ENCODE data around the gene HOXA6. TPM values are rescaled to one million over a fixed set of nuclear protein-coding genes. Genes with fewer than 3 reads are reported as not detected.
A peak's percentile ranks its signal among the peaks of the same experiment; 100 is the strongest.

The HOXA6 gene
- total RNA-seq, 1 experiment from 2014 or later = 12.7 TPM

- ChIA-PET CTCF (interaction anchor here (0.6 to 2.4 kb wide), 37 partner anchors 10 to 900 kb away, joined by 3 to 49 read pairs (median 4); partner anchors contain the start of genes HIBADH and HOXA11), POLR2A (interaction anchor here (1.0 to 1.4 kb wide), 3 partner anchors 14 to 578 kb away, joined by 3 to 5 read pairs (median 3); no protein-coding TSS in a partner anchor), RAD21 (ENCODE audit: low non-redundant PET in 1 of 2, low total read pairs in 2 of 2, uncharacterized antibody in 2 of 2, unreplicated experiment in 2 of 2) (interaction anchor here (0.5 to 1.6 kb wide), 11 partner anchors 12 to 984 kb away, joined by 3 to 7 read pairs (median 3); partner anchors contain the start of gene HOXA11 (in 1 of the 2))
- no peak overlapping the region for H3K4me3 ChIP-seq (replicated peaks in 1 of 2; ENCODE audit: low read depth in 1 of 2, low read length in 2 of 2)
- no TSS peak for BruUV-seq (replicated peaks)
- no peaks in the 10 kb centered on the region for H3K79me2 ChIP-seq (ENCODE audit: insufficient read depth, low read length)
- H4K20me1 ChIP-seq (ENCODE audit: insufficient read depth) = no peaks in the 10 kb centered on the region
- no peaks in the 10 kb centered on the region for H3K9me2 ChIP-seq (ENCODE audit: insufficient read depth)
- no peaks in the 10 kb centered on the region for H3K9me3 ChIP-seq (ENCODE audit: control insufficient read depth in 1 of 2, insufficient read depth in 1 of 2, low read depth in 1 of 2, low read length in 2 of 2)
- H3K4me1 ChIP-seq (ENCODE audit: control insufficient read depth in 1 of 2, insufficient read depth in 2 of 2, low read length in 2 of 2) = peaks cover 0 to 21% of the 10 kb centered on the region in 2 experiments; a peak in 3 of 4 replicates
- TF ChIP-seq SRF (IDR thresholded peaks at IDR 0.05; ENCODE audit: low read depth) (no peak), SIN3A (IDR thresholded peaks at IDR 0.05; ENCODE audit: low read depth) (no peak), CTCF (IDR thresholded peaks at IDR 0.05 in 2 of 3, conservative IDR thresholded peaks at IDR 0.05 in 1 of 3; ENCODE audit: borderline replicate concordance in 1 of 3, insufficient read depth in 1 of 3, low read depth in 2 of 3, low read length in 2 of 3) (peak; percentile 62 to 87 (median 79)), CBX3 (IDR thresholded peaks at IDR 0.05; ENCODE audit: low read depth) (no peak), RAD21 (IDR thresholded peaks at IDR 0.05; ENCODE audit: low read depth) (peak; percentile 92)
- ATAC-seq (no peak), DNase-seq (ENCODE audit: low read depth, low spot score) (no peak)
- intact Hi-C loops (cut with micrococcal nuclease) = loop anchor here (1.0 to 10.0 kb wide), 9 partner anchors 380 to 1428 kb away; partner anchors contain the start of gene TAX1BP1
- H3K27ac ChIP-seq (ENCODE audit: low read depth, low read length) = no peak overlapping the region
- H3K9ac ChIP-seq (ENCODE audit: low read length) = no peak overlapping the region
- no peaks in the 10 kb centered on the region for H3K27me3 ChIP-seq (ENCODE audit: insufficient read depth, low read length)
- H3K36me3 ChIP-seq (ENCODE audit: control insufficient read depth in 1 of 2, insufficient read depth in 2 of 2, low read length in 2 of 2) = no peaks in the 10 kb centered on the region
- no peak overlapping the region for H3K4me2 ChIP-seq (ENCODE audit: low read length)
- H2AFZ ChIP-seq (ENCODE audit: low read depth, low read length, poor library complexity, severe bottlenecking) = no peak overlapping the region
These were observed 48.8 kb upstream of the HOXA6 start for GRCh38 chr7:27196287-27196767.

Measured in HCT116 (cell line).